K562 (cell line): ENCODE measurements around the gene POC1B.

Experiments used
- ATF3 ChIP-seq, 2 experiments: fragments of 450-650 bp in 1 of 2; sonication (generic) in 1 of 2; formaldehyde crosslinking in 1 of 2; IDR thresholded peaks in 1 of 2; conservative IDR thresholded peaks in 1 of 2; 2 replicates each; pipeline versions ENCODE4 v1.6.1 to v1.8.1; 2016 to 2023; ENCODE audit warnings: mild to moderate bottlenecking in 2 of 2, moderate library complexity in 2 of 2, inconsistent platforms in 1 of 2, missing genetic modification reagents in 1 of 2
- ATF7 ChIP-seq: fragments of 450-650 bp; IDR thresholded peaks from 2 replicates; pipeline ENCODE4 v1.7.1; 2014; ENCODE audit warnings: mild to moderate bottlenecking, moderate library complexity
- CTCF ChIP-seq, 3 experiments: IDR thresholded peaks in 2 of 3; conservative IDR thresholded peaks in 1 of 3; 2 replicates each; pipeline ENCODE4 v1.5.1; 2011 to 2012; ENCODE audit warnings: low read length in 3 of 3, mild to moderate bottlenecking in 3 of 3, control low read depth in 2 of 3, improper control_type of control experiment in 1 of 3, inconsistent platforms in 1 of 3, low read depth in 1 of 3, mixed read lengths in 1 of 3, moderate library complexity in 1 of 3; ENCODE audit not compliant: insufficient read depth in 2 of 3
- HMG20B ChIP-seq: fragments of 250-450 bp; sonication (Bioruptor Pico); IDR thresholded peaks from 2 replicates; pipeline ENCODE4 v1.5.0; 2021; ENCODE audit warnings: mild to moderate bottlenecking
- MCM2 ChIP-seq: fragments of 450-650 bp; IDR thresholded peaks from 2 replicates; pipeline ENCODE4 v1.6.1; 2017; ENCODE audit warnings: low read depth, mild to moderate bottlenecking
- NBN ChIP-seq: fragments of 450-650 bp; IDR thresholded peaks from 2 replicates; pipeline ENCODE4 v1.6.1; 2016; ENCODE audit warnings: low read depth, mild to moderate bottlenecking
- SMAD1 ChIP-seq: fragments of 150-350 bp; IDR thresholded peaks from 2 replicates; pipeline ENCODE4 v1.6.1; 2014; ENCODE audit warnings: low read length, low read depth; ENCODE audit not compliant: partially characterized antibody
- ZNF239 ChIP-seq: fragments of 250-450 bp; sonication (Bioruptor Pico); IDR thresholded peaks from 2 replicates; pipeline ENCODE4 v1.4.0; 2020; ENCODE audit warnings: mild to moderate bottlenecking
- ZNF707 ChIP-seq: fragments of 250-450 bp; sonication (Bioruptor Pico); conservative IDR thresholded peaks from 2 replicates; pipeline ENCODE4 v1.8.0; 2022; ENCODE audit warnings: inconsistent platforms, mild to moderate bottlenecking, moderate library complexity

- TF ChIP-seq ZNF707 (CRISPR knock-in tag): no peak
- TF ChIP-seq HMG20B: no peak
- no peak for TF ChIP-seq NBN
- no peak for TF ChIP-seq SMAD1
- no peak for TF ChIP-seq ZNF239 (CRISPR knock-in tag)
- no peak for TF ChIP-seq ATF7
- TF ChIP-seq ATF3 (IDR thresholded peaks at IDR 0.05): no peak
- no peak for TF ChIP-seq ATF3 (CRISPR knock-in tag; conservative IDR thresholded peaks at IDR 0.05)
- TF ChIP-seq MCM2: no peak
- TF ChIP-seq CTCF (IDR thresholded peaks at IDR 0.05 in 2 of 3, conservative IDR thresholded peaks at IDR 0.05 in 1 of 3; ENCODE audit: insufficient read depth in 2 of 3, low read depth in 1 of 3, low read length in 3 of 3): no peak
Measured at GRCh38 chr12:89528434-89528833, 2.6 kb upstream of the POC1B start.
